ENCODE measurements around the gene FILIP1. TPM values are rescaled to one million over a fixed set of nuclear protein-coding genes. Genes with fewer than 3 reads are reported as not detected.

FILIP1 gene
- total and polyA plus RNA-seq, 8 donors: 14.4 to 45.2 (median 32.5) TPM

GRCh38 chr6:75481936-75482593 lies 11.5 kb downstream of the FILIP1 start:
- intact Hi-C loops (cut with DNase I): no loop called here
- TF ChIP-seq CTCF (IDR thresholded peaks at IDR 0.05): no peak

GRCh38 chr6:75481394-75481793 lies 12.2 kb downstream of the FILIP1 start:
- peak; percentile 24 for ATAC-seq
- peak overlapping the region in 1 of 2 donors; percentile 16 for H3K27ac ChIP-seq
- TF ChIP-seq CTCF (IDR thresholded peaks at IDR 0.05): no peak

More at GRCh38 chr6:75481936-75482593, 11.5 kb downstream of the FILIP1 start:
- H3K27me3 ChIP-seq: no peaks in the 10 kb centered on the region
- H3K27ac ChIP-seq: peak overlapping the region in 1 of 2 donors; percentile 16
- ATAC-seq: no peak
- peaks cover 13 to 20% of the 10 kb centered on the region in 2 donors for H3K4me1 ChIP-seq
- no peaks in the 10 kb centered on the region for H3K36me3 ChIP-seq
- H3K4me3 ChIP-seq: no peak overlapping the region
- no peaks in the 10 kb centered on the region for H3K9me3 ChIP-seq
- DNase-seq: no peak

GRCh38 chr6:75480425-75480824 lies 13.2 kb downstream of the FILIP1 start:
- Histone ChIP-seq H3K4me1 (peaks cover 13 to 20% of the 10 kb centered on the region in 2 donors), H3K27ac (peak overlapping the region in 1 of 2 donors; percentile 16), H3K4me3 (no peak overlapping the region), H3K9me3 (no peaks in the 10 kb centered on the region), H3K27me3 (no peaks in the 10 kb centered on the region), H3K36me3 (no peaks in the 10 kb centered on the region)
- intact Hi-C loops (cut with DNase I): no loop called here
- no peak for DNase-seq
- no peak for TF ChIP-seq CTCF (IDR thresholded peaks at IDR 0.05)
- peak; percentile 78 for ATAC-seq

More at GRCh38 chr6:75481394-75481793, 12.2 kb downstream of the FILIP1 start:
- intact Hi-C loops (cut with DNase I): no loop called here
- Histone ChIP-seq H3K27me3 (no peaks in the 10 kb centered on the region), H3K36me3 (no peaks in the 10 kb centered on the region), H3K4me1 (peaks cover 13 to 20% of the 10 kb centered on the region in 2 donors), H3K4me3 (no peak overlapping the region), H3K9me3 (no peaks in the 10 kb centered on the region)
- no peak for DNase-seq

GRCh38 chr6:75479712-75480111 lies 13.9 kb downstream of the FILIP1 start:
- Histone ChIP-seq H3K27me3 (no peaks in the 10 kb centered on the region), H3K4me1 (peaks cover 13 to 20% of the 10 kb centered on the region in 2 donors), H3K27ac (no peak overlapping the region), H3K9me3 (no peaks in the 10 kb centered on the region), H3K36me3 (no peaks in the 10 kb centered on the region), H3K4me3 (no peak overlapping the region)
- ATAC-seq (no peak), DNase-seq (no peak)
- TF ChIP-seq CTCF (IDR thresholded peaks at IDR 0.05): no peak
- intact Hi-C loops (cut with DNase I): no loop called here

GRCh38 chr6:75478929-75479328 lies 14.7 kb downstream of the FILIP1 start:
- intact Hi-C loops (cut with DNase I): no loop called here
- peaks cover 13 to 20% of the 10 kb centered on the region in 2 donors for H3K4me1 ChIP-seq
- no peaks in the 10 kb centered on the region for H3K9me3 ChIP-seq
- ATAC-seq (no peak), DNase-seq (no peak)
- no peak for TF ChIP-seq CTCF (IDR thresholded peaks at IDR 0.05)
- H3K36me3 ChIP-seq: no peaks in the 10 kb centered on the region
- H3K27ac ChIP-seq: no peak overlapping the region
- no peaks in the 10 kb centered on the region for H3K27me3 ChIP-seq
- no peak overlapping the region for H3K4me3 ChIP-seq

All from left lung (tissue), 10 donors.